Activated CD8-positive, alpha-beta memory T cell treated with anti-CD3 and anti-CD28 coated beads, Interleukin-2, amount 50 U/mL, for 4 hours (primary cell): ENCODE data around the gene CAMSAP3.
A peak's percentile ranks its signal among the peaks of the same experiment; 100 is the strongest.
"Not testable (repeated sequence)": the region's sequence is repeated elsewhere in the genome, so short reads cannot be mapped to it uniquely, and the experiment has no call there.

ENCODE experiments used
- DNase-seq: peaks from one replicate; pipeline ENCODE4 v3.0.0-alpha.2; 2020

Gene CAMSAP3

DNA sequence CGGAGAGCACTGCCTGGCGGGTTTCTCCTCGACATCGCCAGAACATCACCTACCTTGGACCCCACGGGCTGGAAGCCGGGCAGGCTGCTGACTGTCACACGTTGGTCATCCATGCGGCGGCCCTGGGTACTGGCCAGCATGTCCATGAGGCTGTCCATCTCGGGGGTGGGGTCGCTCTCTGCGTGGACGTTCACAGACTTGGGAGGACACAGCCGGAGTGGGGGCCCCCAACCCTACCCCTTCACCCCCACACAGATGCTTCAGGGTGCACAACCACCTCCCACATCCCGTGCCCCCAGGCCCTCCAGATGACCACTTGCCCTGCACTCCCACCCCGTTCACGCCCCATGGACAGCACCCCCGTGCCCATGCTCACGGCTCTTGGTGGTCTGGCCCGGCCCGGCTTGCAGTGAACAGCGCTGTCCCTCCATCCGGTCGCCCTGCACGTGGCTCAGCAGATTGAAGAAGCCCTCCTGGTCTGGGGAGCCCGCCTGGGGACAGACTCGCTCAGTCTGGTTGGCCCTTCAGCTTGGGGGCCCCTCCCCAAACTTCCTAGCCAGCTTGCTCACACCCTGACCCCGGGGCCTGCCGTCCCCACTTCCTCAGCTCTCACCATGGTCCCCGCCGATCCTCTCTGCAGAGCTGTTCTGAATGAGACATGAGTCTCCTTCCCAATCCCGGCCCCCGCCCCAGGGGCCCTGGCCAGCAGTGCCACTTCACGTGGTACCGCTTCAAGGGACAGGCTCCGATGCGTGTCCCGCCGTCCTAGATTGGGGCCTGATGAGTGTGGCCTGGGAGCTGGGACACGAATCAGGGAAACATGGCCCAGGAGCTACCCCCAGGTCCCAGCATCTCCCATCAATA lies 36.9 kb downstream of the CAMSAP3 start:
- no peak for DNase-seq

DNA sequence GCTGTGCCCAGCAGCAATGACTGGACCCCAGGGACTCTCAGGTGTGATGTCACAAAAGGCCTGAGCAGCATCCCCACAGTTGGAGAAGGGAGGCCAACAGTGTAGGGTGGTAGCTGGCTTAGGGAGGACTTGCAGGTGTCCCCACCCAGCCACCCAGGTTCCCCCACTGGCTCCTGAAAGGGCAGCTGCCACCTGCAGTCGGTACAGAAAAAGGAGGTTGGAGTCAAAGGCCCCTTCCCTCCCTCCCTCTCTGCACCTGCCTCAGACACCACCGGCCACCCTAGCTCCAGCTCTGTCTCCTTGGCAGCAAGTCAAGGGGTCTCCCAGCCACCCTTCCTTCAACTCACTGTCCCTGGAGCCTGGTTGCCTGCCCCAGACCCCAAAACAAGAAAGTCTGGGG lies 38.0 kb downstream of the CAMSAP3 start, which contains the start of gene PCP2:
TSS of gene PCP2 (minus strand) at position 22 of the 400 bp plus-strand sequence. CDS start 262 bp downstream, outside the sequence.
- DNase-seq = no peak

DNA sequence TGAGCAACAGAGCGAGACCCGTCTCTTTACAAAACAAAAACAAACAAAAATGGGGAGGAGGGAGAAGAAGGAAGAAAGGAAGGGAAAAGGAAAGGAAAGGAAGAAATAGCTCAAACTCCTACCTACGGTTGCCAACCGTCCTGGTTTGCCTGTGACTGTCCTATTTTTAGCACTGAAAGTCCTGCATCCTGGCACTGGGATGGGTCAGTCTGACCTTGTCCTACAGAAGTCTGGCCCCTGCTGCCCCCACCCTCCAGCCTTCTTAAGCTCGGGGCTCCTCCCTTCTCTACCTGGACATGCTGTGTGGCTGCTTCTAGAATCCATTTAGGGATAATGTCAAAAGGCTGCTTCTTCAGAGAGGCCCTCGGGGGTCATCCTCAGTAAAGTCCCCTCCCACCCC lies 40.0 kb downstream of the CAMSAP3 start:
- no peak for DNase-seq

DNA sequence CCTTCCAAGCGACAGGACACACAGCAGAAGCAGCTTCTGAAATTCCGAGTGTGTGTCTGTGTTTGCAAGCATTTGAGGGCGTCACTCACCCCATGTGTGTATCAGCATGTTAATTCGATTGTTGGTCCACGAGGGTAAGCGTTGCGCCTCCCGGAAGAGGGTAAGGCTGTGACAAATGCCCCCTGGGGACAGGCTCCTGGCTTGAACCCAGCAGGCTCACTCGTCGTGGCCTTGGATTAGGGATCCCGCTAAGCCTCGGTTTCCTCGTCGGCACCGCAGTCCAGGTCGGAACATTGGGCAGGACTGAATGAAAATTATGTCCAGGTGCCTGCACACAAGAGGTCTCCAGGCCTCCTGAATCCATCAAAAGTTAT lies 40.6 kb downstream of the CAMSAP3 start:
- no peak for DNase-seq

DNA sequence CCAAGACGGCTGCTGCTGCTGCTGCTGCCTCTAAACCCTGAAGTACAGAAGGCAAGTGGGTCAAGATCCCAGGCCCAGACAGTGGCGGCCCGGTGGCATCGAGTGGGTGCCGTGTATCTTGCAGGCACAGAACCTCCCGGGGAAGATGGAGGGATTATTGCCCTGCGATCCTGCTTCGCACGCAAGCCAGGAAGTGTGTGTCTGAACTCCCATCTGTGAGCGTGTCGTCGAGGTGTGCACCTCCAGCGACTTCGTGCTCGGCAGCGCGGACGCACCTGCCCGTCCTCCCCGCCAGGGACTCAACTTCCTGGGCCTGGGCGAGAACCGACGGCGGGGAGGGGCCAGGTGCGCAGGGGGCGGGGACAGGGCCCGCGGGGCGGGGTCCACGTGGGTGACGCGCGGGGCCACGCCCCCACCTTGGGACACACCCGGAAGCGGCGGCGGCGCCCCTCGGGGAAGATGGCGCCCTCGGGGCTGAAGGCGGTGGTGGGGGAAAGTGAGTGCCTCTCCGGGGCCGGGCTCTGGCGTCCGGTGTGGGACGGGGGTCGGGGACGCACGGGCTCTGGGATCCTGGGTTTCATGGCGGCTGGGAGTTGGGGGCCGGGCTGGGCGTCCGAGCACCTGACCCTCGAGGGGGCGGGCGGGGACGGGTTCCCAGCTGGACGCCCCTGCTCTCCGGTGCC lies 41.2 kb downstream of the CAMSAP3 start, which contains the start of gene STXBP2:
TSS of gene STXBP2 (plus strand) at position 420 of the 683 bp plus-strand sequence. CDS start at position 460, 40 bp downstream.
- DNase-seq = peak; percentile 93

DNA sequence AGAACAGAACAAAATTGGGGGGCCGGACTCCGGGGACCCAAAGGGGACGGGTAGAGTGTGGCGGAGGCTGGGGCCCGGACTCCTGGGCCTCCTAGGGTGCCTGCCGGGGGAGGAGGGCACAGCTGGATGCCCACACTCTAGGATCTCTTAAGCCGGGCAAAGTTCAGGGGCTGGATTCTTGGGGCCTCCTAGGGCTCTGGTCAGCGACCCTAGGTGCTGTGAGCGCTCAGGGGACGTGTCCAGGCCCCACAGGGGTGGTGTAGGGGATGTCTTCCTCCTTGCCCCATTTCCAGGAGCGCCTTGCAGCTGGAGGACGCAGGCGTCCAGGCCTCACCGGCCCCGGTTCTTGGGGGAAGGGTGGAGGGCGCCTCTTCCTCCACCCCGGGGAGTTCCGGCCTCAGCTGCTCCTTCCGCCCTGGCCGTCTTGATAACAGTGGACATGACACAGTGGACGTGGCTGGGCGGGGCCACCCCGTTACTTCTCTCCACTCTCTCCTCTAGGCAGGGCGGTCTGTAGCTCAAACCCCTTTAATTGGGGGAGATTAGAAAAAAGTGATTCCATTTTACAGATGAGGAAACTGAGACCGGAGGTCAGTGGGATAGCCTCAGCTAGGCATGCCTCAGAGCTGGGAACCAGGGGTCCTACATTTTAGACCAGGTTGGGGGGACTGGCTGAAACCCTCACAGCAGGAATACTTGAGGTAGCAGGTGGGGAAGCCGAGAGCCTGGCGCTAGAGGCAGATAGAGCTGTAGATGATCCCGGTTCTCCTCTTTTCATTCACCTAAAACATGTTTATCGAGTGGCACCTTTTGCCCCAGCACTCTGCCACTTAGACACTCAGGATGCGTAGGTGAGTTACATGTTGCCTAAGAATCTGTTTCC lies 42.0 kb downstream of the CAMSAP3 start:
- DNase-seq = no peak

DNA sequence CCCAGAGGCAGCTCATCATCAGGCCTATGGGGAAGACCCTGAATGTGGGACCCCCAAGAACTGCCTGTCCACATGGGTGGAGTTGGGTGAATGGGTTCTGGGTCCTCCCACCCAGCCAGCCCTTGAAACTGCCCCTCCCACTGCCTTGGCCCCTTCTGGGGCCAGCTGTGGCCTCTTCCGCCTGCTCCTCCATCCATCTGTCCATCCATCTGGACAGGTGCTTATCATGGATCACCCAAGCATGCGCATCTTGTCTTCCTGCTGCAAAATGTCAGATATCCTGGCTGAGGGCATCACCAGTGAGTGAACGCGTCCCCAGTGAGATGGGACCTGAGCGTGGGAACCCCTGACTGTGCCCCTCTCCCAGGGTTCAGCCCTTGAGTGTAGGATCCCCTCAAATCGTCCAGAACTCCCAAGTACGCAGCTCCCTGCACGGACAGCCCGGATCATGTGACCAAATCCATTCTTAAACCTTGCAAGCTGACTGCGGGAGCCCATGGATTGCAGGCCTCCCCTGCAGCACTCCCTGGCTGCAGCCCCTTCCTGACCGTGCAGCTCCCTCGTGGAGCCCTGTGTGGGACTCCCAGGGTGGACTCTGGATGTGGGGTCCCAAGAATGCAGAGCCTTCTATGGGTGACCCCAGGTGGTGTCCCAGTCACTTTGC lies 43.3 kb downstream of the CAMSAP3 start:
- no peak for DNase-seq

DNA sequence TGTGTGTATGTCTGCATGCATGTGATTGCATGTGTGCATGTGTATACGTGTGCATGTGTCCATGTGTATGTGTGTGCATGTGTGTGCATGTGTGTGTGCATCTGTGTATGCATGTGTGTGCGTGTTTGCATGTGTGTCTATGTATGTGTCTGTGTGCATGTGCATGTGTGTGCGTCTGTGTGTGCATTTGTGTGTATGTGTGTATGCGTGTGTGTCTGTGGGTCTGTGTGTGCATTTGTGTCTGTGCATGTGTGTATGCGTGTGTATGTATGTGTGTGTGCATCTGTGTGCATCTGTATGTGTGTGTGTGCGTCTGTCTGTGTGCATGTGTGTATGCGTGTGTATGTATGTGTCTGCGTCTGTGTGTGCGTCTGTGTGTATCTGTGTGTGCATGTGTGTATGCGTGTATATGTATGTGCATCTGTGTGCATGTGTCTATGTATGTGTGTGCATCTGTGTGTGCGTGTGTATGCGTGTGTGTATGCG lies 44.2 kb downstream of the CAMSAP3 start:
- no peak for DNase-seq

DNA sequence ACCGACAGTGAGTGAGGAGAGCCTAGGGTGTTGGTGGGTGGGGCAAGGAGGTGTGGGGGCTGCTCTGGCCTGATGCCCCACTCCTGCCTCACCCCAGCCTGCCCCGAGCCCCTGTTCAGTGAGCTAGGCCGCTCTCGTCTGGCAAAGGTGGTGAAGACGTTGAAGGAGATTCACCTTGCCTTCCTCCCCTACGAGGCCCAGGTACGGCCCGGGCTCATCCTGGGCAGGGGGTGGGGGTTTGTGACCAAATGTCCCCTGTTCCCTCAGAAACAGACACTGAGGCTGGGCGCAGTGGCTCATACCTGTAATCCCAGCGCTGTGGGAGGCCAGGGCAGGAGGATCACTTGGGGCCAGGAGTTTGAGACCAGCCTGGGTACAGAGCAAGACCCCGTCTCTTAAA lies 45.1 kb downstream of the CAMSAP3 start:
- DNase-seq = no peak

DNA sequence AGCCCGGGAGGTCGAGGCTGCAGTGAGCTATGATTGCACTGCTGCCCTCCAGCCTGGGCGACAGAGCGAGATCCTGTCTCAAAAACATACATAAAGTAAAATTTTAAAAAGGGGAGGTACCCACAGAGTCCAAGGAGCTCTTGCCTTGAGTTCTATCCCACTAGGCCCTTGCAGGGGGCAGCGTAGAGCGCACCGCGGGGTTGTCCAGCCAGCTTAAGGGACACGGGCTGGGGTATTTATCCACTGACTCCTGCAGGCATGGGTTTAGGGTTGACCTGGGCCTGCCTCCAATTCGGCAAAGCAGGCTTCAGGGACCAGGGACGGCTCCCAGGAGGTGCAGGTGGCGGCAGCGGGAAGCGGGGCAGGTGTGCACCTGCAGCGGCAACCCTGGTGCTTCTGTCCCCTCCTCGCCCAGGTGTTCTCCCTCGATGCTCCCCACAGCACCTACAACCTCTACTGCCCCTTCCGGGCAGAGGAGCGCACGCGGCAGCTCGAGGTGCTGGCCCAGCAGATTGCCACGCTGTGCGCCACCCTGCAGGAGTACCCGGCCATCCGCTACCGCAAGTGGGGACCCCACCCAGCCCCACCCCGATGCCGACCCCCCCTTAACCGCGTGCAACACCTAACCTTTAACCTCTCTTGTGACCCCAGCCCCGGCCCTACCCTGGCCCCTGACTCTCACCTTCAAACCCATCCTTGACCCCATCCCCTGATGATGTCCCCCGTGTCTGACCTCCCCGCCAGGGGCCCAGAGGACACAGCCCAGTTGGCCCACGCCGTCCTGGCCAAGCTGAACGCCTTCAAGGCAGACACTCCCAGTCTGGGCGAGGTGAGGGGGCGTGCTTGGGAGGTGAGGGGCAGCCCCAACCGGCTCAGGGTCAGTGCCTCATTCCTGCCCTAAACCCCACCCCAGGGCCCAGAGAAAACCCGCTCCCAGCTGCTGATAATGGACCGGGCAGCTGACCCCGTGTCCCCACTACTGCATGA lies 45.9 kb downstream of the CAMSAP3 start:
- no peak for DNase-seq

DNA sequence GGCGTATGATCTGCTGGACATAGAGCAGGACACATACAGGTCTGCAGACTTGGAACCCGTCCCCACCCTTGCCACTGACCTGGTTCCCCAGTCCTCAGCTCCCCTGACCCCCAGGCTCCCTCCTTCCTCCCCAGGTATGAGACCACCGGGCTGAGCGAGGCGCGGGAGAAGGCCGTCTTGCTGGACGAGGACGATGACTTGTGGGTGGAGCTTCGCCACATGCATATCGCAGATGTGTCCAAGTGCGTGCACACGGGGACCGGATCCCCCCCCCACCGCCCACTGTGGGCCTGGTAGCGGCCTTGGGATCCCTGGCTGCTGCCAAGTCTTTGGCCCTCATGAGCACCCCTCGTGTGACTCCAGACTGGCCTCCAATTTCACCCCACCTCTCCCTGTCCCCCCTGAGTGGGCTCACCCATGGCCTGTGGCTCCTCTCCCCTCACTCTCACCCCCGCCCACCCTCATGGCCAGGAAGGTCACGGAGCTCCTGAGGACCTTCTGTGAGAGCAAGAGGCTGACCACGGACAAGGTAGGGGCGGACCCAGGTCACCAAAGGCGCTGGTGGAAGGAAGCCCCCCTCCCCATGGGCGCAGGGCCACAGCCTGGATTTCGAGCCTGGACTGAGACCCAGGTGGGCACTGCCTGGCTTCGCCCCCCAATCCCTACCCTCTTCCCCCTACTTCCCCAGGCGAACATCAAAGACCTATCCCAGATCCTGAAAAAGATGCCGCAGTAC lies 46.8 kb downstream of the CAMSAP3 start:
- no peak for DNase-seq

DNA sequence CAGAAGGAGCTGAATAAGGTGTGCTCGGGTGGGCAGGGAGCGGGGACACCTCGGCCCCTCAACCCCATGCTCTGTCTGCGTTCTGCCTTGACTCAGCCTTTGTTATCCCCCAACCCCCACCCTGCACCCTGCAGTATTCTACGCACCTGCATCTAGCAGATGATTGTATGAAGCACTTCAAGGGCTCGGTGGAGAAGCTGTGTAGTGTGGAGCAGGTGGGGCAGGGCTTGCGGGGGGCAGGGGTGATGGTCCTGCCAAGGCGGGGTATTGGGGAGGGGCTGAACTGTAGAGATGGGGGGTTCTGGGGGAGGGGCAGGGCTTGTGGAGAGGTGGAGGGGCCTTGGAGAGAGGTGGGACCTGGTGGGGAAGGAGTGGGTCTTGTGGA lies 47.4 kb downstream of the CAMSAP3 start:
- DNase-seq = no peak

DNA sequence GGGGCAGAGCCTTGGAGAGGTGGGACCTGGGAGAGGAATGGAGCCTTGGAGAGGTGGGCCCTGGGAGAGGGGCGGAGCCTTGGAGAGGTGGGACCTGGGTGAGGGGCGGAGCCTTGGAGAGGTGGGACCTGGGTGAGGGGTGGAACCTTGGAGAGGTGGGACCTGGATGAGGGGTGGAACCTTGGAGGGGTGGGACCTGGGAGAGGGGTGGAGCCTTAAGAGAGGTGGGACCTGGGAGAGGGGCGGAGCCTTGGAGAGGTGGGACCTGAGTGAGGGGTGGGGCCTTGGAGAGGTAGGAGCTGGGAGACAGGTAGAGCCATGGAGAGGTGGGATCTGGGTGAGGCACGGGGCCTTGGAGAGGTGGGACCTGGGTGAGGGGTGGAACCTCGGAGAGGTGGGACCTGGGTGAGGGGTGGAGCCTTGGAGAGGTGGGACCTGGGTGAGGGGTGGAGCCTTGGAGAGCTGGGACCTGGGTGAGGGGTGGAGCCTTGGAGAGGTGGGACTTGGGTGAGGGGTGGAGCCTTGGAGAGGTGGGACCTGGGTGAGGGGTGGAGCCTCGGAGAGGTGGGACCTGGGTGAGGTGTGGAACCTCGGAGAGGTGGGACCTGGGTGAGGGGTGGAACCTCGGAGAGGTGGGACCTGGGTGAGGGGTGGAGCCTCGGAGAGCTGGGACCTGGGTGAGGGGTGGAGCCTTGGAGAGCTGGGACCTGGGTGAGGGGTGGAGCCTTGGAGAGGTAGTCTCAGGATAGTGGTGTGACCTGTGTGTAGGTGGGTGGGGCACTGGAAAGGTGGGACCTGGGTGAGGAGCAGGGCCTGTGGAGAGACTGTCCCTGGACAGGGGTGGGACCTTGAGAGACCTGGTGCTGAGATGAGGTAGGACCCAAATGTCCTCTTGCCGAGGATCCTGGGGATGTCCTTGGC lies 48.2 kb downstream of the CAMSAP3 start:
- not testable (repeated sequence) for DNase-seq

DNA sequence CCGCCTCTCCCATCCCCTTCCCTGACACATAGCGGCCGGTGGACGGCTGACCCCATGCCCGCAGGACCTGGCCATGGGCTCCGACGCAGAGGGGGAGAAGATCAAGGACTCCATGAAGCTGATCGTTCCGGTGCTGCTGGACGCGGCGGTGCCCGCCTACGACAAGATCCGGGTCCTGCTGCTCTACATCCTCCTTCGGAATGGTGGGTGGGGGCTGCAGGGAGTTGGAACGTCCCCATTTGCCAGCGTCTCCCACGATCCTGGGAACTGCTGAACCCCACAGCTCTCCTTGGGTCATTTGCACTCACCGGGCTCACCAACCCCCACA lies 48.9 kb downstream of the CAMSAP3 start:
- no peak for DNase-seq

DNA sequence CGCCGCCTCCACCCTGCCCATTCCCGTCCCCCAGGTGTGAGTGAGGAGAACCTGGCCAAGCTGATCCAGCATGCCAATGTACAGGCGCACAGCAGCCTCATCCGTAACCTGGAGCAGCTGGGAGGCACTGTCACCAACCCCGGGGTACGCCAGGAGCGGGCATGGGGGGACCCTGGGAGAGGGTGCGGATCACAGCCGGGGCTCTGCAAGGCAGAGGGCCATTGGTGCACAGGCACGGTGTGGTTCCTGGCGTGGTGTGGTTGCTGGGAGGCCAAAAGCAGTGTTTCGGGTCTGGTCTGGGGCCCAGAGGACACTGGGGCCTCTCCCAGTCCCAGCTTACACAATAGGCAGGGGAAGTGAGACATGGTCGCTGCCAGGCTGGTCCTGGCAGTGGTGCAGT lies 49.5 kb downstream of the CAMSAP3 start:
- no peak for DNase-seq

DNA sequence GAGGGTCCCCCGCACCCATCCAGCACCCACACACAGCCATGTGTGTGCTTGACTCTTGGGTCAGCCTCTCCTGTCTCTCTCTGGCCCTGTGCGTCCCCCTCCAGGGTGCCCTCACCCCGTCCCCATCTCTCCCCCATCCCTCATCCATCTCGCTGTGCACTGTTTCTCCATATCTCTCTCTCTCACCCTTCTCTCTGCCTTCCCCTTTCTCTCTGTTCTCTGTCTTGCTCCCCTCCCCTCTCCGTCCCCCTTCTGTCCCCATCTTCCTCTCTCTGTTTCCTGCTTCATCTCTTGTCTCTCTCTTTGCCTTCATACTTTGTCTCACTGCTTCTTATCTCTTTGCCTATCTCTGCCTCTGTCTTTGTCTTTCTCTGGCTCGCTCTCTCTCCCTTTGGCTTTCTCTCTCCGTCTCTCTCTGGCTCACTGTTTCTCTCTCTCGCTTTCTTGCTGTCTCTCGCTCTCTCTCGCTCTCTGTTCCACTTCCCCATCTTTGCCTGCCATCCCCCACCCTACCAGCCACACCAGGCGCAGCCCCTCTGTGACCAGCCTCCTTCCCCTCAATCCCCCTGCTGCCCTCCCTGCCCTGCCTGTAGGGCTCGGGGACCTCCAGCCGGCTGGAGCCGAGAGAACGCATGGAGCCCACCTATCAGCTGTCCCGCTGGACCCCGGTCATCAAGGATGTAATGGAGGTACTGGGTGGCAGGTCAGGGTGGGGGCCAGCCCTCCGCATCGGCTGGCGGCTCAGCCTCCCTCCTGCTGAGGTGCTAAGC lies 50.2 kb downstream of the CAMSAP3 start:
- DNase-seq = no peak

DNA sequence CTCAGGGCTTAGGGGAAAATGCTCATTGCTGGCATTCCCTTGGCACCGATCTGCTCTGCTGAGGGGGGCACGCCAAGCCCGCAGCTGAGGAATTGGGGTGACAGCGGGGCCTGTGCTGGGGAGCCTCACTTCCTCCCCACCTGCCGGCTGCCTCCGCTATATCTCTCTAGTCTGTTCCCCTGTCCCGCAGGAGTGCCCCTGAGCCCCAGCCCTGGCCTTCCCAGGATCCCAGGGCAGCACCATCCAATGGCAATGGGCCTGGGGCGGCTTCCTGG lies 50.7 kb downstream of the CAMSAP3 start:
- no peak for DNase-seq

DNA sequence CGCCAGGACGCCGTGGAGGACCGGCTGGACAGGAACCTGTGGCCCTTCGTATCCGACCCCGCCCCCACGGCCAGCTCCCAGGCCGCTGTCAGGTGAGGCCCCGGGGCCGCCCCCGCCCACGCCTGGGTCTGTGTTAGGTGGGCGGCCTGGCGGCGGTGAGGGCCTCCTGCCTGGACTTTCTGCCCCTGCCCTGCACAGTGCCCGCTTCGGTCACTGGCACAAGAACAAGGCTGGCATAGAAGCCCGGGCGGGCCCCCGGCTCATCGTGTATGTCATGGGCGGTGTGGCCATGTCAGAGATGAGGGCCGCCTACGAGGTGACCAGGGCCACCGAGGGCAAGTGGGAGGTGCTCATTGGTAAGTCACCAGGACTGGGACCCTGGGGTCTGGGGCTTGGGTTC lies 51.5 kb downstream of the CAMSAP3 start:
- DNase-seq = no peak
